CD8-positive, alpha-beta memory T cell (primary cell): ENCODE results near the gene CFAP119. TPM values are rescaled to one million over a fixed set of nuclear protein-coding genes. Genes with fewer than 3 reads are reported as not detected.

Experiments
- CTCF ChIA-PET: fragments of 350-600 bp; sonication (Branson Sonifier 250); formaldehyde crosslinking; loops from one replicate; lab custom pipeline; 2021; ENCODE audit warnings: antibody characterized with exemption; lab: Charles Lee
- POLR2A ChIA-PET: fragments of 350-600 bp; sonication (Branson Sonifier 250); formaldehyde crosslinking; loops from one replicate; lab custom pipeline; 2021; ENCODE audit warnings: antibody characterized with exemption; lab: Charles Lee
- DNase-seq, 5 donors: peaks; one replicate each; pipeline versions ENCODE4 v3.0.0 to v3.0.0-alpha.2; 2020 to 2022; ENCODE audit warnings: mixed read lengths in 1 of 5
- H3K27ac ChIP-seq: one replicate; pipeline ENCODE4 v1.7.0; 2013; ENCODE audit warnings: low read depth, mild to moderate bottlenecking, low read length, moderate library complexity
- H3K27me3 ChIP-seq: 2 replicates; pipeline ENCODE4 v1.7.0; 2013; ENCODE audit warnings: low read length, mild to moderate bottlenecking; ENCODE audit not compliant: insufficient read depth, poor library complexity, severe bottlenecking
- H3K36me3 ChIP-seq: 2 replicates; pipeline ENCODE4 v1.7.0; 2013; ENCODE audit warnings: mild to moderate bottlenecking, low read length, moderate library complexity; ENCODE audit not compliant: insufficient read depth
- H3K4me1 ChIP-seq: 2 replicates; pipeline ENCODE4 v1.7.0; 2013; ENCODE audit warnings: mild to moderate bottlenecking, low read length, moderate library complexity; ENCODE audit not compliant: insufficient read depth
- H3K4me3 ChIP-seq: 2 replicates; pipeline ENCODE4 v1.7.0; 2013; ENCODE audit warnings: mild to moderate bottlenecking, low read length
- H3K9me3 ChIP-seq: 2 replicates; pipeline ENCODE4 v1.7.0; 2013; ENCODE audit warnings: mild to moderate bottlenecking, low read length
- H3K27ac Mint-ChIP-seq, 8 donors: one replicate each; pipeline ENCODE4 v1.8.0; 2020 to 2021; ENCODE audit warnings: mixed read lengths in 8 of 8, mild to moderate bottlenecking in 6 of 8, inconsistent platforms in 3 of 8, moderate library complexity in 3 of 8
- H3K27me3 Mint-ChIP-seq, 2 donors: one replicate each; pipeline ENCODE4 v1.8.0; 2020 to 2021; ENCODE audit warnings: mixed read lengths in 2 of 2, mild to moderate bottlenecking in 1 of 2, moderate library complexity in 1 of 2
- H3K36me3 Mint-ChIP-seq, 3 donors: one replicate each; pipeline ENCODE4 v1.8.0; 2020 to 2021; ENCODE audit warnings: mixed read lengths in 3 of 3, inconsistent platforms in 1 of 3, mild to moderate bottlenecking in 1 of 3
- H3K4me1 Mint-ChIP-seq, 3 donors: one replicate each; pipeline ENCODE4 v1.8.0; 2020 to 2021; ENCODE audit warnings: mixed read lengths in 3 of 3, inconsistent platforms in 1 of 3, mild to moderate bottlenecking in 1 of 3
- H3K4me3 Mint-ChIP-seq, 7 donors: one replicate each; pipeline ENCODE4 v1.8.0; 2020 to 2021; ENCODE audit warnings: mixed read lengths in 7 of 7, mild to moderate bottlenecking in 6 of 7, moderate library complexity in 4 of 7, inconsistent platforms in 2 of 7
- H3K9me3 Mint-ChIP-seq, 5 donors: one replicate each; pipeline ENCODE4 v1.8.0; 2020 to 2022; ENCODE audit warnings: mixed read lengths in 5 of 5, mild to moderate bottlenecking in 3 of 5, moderate library complexity in 2 of 5, inconsistent platforms in 1 of 5
- polyA plus RNA-seq: library from polyadenylated mRNA; unstranded; fragments of 300-500 nt; fragmentation: Illumina TruSeq; gene quantifications from one replicate; pipeline ENCODE4 v1.2.3, GENCODE V29; 2021
- total RNA-seq, 2 experiments: library from RNA; stranded (reverse); gene quantifications; one replicate each; pipeline ENCODE4 v1.2.3, GENCODE V29; 2021

Gene CFAP119
- total and polyA plus RNA-seq, 3 experiments from 2014 or later: 0.25 to 6.9 (median 6.5) TPM

- H3K36me3 Mint-ChIP-seq: peaks cover 4 to 77% (median 14%) of the 10 kb centered on the region in 3 donors
- peaks cover 59% of the 10 kb centered on the region for H3K36me3 ChIP-seq
- ChIA-PET CTCF (interaction anchor here (1.0 kb wide), 1 partner anchor 42 kb away, joined by 3 read pairs; no protein-coding TSS in a partner anchor), POLR2A (no interaction called here)
- H3K4me3 Mint-ChIP-seq: peak overlapping the region in 5 of 7 donors; percentile 25 to 99 (median 82)
- H3K27me3 Mint-ChIP-seq: no peaks in the 10 kb centered on the region
- H3K9me3 Mint-ChIP-seq: no peaks in the 10 kb centered on the region
- H3K27ac Mint-ChIP-seq: peak overlapping the region in 5 of 8 donors; percentile 82 to 97 (median 85)
- no peaks in the 10 kb centered on the region for H3K27me3 ChIP-seq
- peak in 1 of 5 donors; percentile 44 for DNase-seq
- H3K4me3 ChIP-seq: no peak overlapping the region
- H3K27ac ChIP-seq: no peak overlapping the region
- peaks cover 43% of the 10 kb centered on the region for H3K4me1 ChIP-seq
- no peaks in the 10 kb centered on the region for H3K9me3 ChIP-seq
- peaks cover 44 to 61% (median 56%) of the 10 kb centered on the region in 3 donors for H3K4me1 Mint-ChIP-seq
Measured at GRCh38 chr16:30764086-30764485, 2.2 kb upstream of the CFAP119 start.

GRCh38 chr16:30762991-30763725, 1.3 kb upstream of the CFAP119 start:
- Histone ChIP-seq H3K27ac (peak overlapping the region; percentile 84), H3K4me3 (peak overlapping the region; percentile 90), H3K4me1 (peaks cover 43% of the 10 kb centered on the region), H3K9me3 (no peaks in the 10 kb centered on the region), H3K36me3 (peaks cover 50% of the 10 kb centered on the region), H3K27me3 (no peaks in the 10 kb centered on the region)
- H3K4me3 Mint-ChIP-seq: peak overlapping the region; percentile 96 to 99 (median 96)
- no peaks in the 10 kb centered on the region for H3K9me3 Mint-ChIP-seq
- peaks cover 44 to 58% (median 50%) of the 10 kb centered on the region in 3 donors for H3K4me1 Mint-ChIP-seq
- H3K27me3 Mint-ChIP-seq: no peaks in the 10 kb centered on the region
- POLR2A ChIA-PET: interaction anchor here (1.0 kb wide), 1 partner anchor 12 kb away, joined by 5 read pairs; no protein-coding TSS in a partner anchor
- peaks cover 4 to 70% (median 12%) of the 10 kb centered on the region in 3 donors for H3K36me3 Mint-ChIP-seq
- CTCF ChIA-PET: interaction anchor here (1.0 kb wide), 1 partner anchor 43 kb away, joined by 3 read pairs; no protein-coding TSS in a partner anchor
- no peak for DNase-seq
- peak overlapping the region; percentile 93 to 99 (median 97) for H3K27ac Mint-ChIP-seq

GRCh38 chr16:30761427-30761927, 385 bp downstream of the CFAP119 start:
- H3K27ac ChIP-seq: peak overlapping the region; percentile 84
- no peaks in the 10 kb centered on the region for H3K27me3 ChIP-seq
- ChIA-PET CTCF (no interaction called here), POLR2A (interaction anchor here (0.6 kb wide), 1 partner anchor 14 kb away, joined by 4 read pairs; the partner anchor contains the start of gene PHKG2)
- no peaks in the 10 kb centered on the region for H3K9me3 ChIP-seq
- H3K4me3 Mint-ChIP-seq: peak overlapping the region; percentile 96 to 99 (median 96)
- no peaks in the 10 kb centered on the region for H3K9me3 Mint-ChIP-seq
- peaks cover 30 to 42% (median 37%) of the 10 kb centered on the region in 3 donors for H3K4me1 Mint-ChIP-seq
- peak overlapping the region; percentile 93 to 99 (median 97) for H3K27ac Mint-ChIP-seq
- H3K27me3 Mint-ChIP-seq: no peaks in the 10 kb centered on the region
- peaks cover 34% of the 10 kb centered on the region for H3K36me3 ChIP-seq
- peaks cover 32% of the 10 kb centered on the region for H3K4me1 ChIP-seq
- DNase-seq: peak; percentile 25 to 71 (median 39)
- peaks cover 0 to 65% (median 2%) of the 10 kb centered on the region in 3 donors for H3K36me3 Mint-ChIP-seq
- peak overlapping the region; percentile 90 for H3K4me3 ChIP-seq

- H3K36me3 ChIP-seq: peaks cover 27% of the 10 kb centered on the region
- peak overlapping the region; percentile 96 to 99 (median 96) for H3K4me3 Mint-ChIP-seq
- H3K4me1 ChIP-seq: peaks cover 32% of the 10 kb centered on the region
- peaks cover 30 to 38% (median 37%) of the 10 kb centered on the region in 3 donors for H3K4me1 Mint-ChIP-seq
- CTCF ChIA-PET: no interaction called here
- DNase-seq: peak in 1 of 5 donors; percentile 16
- no peaks in the 10 kb centered on the region for H3K9me3 Mint-ChIP-seq
- peak overlapping the region; percentile 90 for H3K4me3 ChIP-seq
- POLR2A ChIA-PET: interaction anchor here (0.6 kb wide), 3 partner anchors 13 to 45 kb away, joined by 3 to 4 read pairs (median 4); partner anchors contain the start of gene PHKG2
- peak overlapping the region; percentile 18 to 99 (median 96) for H3K27ac Mint-ChIP-seq
- H3K36me3 Mint-ChIP-seq: peaks cover 0 to 65% (median under 1%) of the 10 kb centered on the region in 3 donors
- H3K27me3 ChIP-seq: no peaks in the 10 kb centered on the region
- H3K27ac ChIP-seq: peak overlapping the region; percentile 84
- H3K9me3 ChIP-seq: no peaks in the 10 kb centered on the region
- no peaks in the 10 kb centered on the region for H3K27me3 Mint-ChIP-seq
Measured at GRCh38 chr16:30760577-30761426, 1.1 kb downstream of the CFAP119 start.

- H3K9me3 Mint-ChIP-seq: no peaks in the 10 kb centered on the region
- Histone ChIP-seq H3K36me3 (peaks cover 20% of the 10 kb centered on the region), H3K9me3 (no peaks in the 10 kb centered on the region), H3K4me1 (peaks cover 32% of the 10 kb centered on the region), H3K4me3 (no peak overlapping the region), H3K27ac (no peak overlapping the region), H3K27me3 (no peaks in the 10 kb centered on the region)
- H3K27ac Mint-ChIP-seq: peak overlapping the region in 5 of 8 donors; percentile 19 to 97 (median 66)
- H3K27me3 Mint-ChIP-seq: no peaks in the 10 kb centered on the region
- POLR2A ChIA-PET: interaction anchor here (0.6 kb wide), 1 partner anchor 45 kb away, joined by 3 read pairs; no protein-coding TSS in a partner anchor
- peaks cover 27 to 32% (median 31%) of the 10 kb centered on the region in 3 donors for H3K4me1 Mint-ChIP-seq
- peaks cover 0 to 65% (median 0%) of the 10 kb centered on the region in 3 donors for H3K36me3 Mint-ChIP-seq
- peak in 1 of 5 donors; percentile 30 for DNase-seq
- CTCF ChIA-PET: interaction anchor here (1.8 kb wide), 1 partner anchor 54 kb away, joined by 5 read pairs; no protein-coding TSS in a partner anchor
- peak overlapping the region in 6 of 7 donors; percentile 5 to 99 (median 96) for H3K4me3 Mint-ChIP-seq
Measured at GRCh38 chr16:30760001-30760559, 1.8 kb downstream of the CFAP119 start.

GRCh38 chr16:30758988-30759491, 2.8 kb downstream of the CFAP119 start:
- Mint-ChIP-seq H3K36me3 (peaks cover 0 to 65% (median 4%) of the 10 kb centered on the region in 3 donors), H3K4me3 (peak overlapping the region in 4 of 7 donors; percentile 26 to 99 (median 60)), H3K9me3 (no peaks in the 10 kb centered on the region), H3K27ac (peak overlapping the region in 1 of 8 donors; percentile 66), H3K4me1 (peaks cover 27 to 31% (median 30%) of the 10 kb centered on the region in 3 donors), H3K27me3 (no peaks in the 10 kb centered on the region)
- no peak for DNase-seq
- Histone ChIP-seq H3K27me3 (no peaks in the 10 kb centered on the region), H3K4me3 (no peak overlapping the region), H3K36me3 (peaks cover 15% of the 10 kb centered on the region), H3K4me1 (peaks cover 27% of the 10 kb centered on the region), H3K9me3 (no peaks in the 10 kb centered on the region), H3K27ac (no peak overlapping the region)
- ChIA-PET POLR2A (no interaction called here), CTCF (interaction anchor here (1.8 kb wide), 1 partner anchor 55 kb away, joined by 5 read pairs; no protein-coding TSS in a partner anchor)

- H3K27ac ChIP-seq: no peak overlapping the region
- peaks cover 13% of the 10 kb centered on the region for H3K36me3 ChIP-seq
- no peaks in the 10 kb centered on the region for H3K9me3 ChIP-seq
- H3K27me3 ChIP-seq: no peaks in the 10 kb centered on the region
- Mint-ChIP-seq H3K9me3 (no peaks in the 10 kb centered on the region), H3K27me3 (no peaks in the 10 kb centered on the region), H3K27ac (no peak overlapping the region), H3K4me3 (peak overlapping the region in 1 of 7 donors; percentile 22), H3K36me3 (peaks cover 0 to 63% (median 6%) of the 10 kb centered on the region in 3 donors), H3K4me1 (peaks cover 13 to 15% (median 15%) of the 10 kb centered on the region in 3 donors)
- no peak for DNase-seq
- peaks cover 12% of the 10 kb centered on the region for H3K4me1 ChIP-seq
- CTCF ChIA-PET: no interaction called here
- POLR2A ChIA-PET: no interaction called here
- H3K4me3 ChIP-seq: no peak overlapping the region
Measured at GRCh38 chr16:30757316-30757715, 4.5 kb downstream of the CFAP119 start.
